Activated CD8-positive, alpha-beta memory T cell treated with anti-CD3 and anti-CD28 coated beads, Interleukin-2, amount 50 U/mL, for 24 hours (primary cell): Measurements from ENCODE around the gene MTARC2.

ENCODE experiments used
- DNase-seq: peaks from one replicate; pipeline ENCODE4 v3.0.0-alpha.2; 2020; ENCODE audit errors: extremely low read depth

Gene MTARC2

GRCh38 chr1:220769205-220769604 is 21.1 kb downstream of the MTARC2 start:
- no peak for DNase-seq

GRCh38 chr1:220770245-220770913 is 22.3 kb downstream of the MTARC2 start:
- no peak for DNase-seq

- DNase-seq = no peak
These were observed 24.7 kb downstream of the MTARC2 start for GRCh38 chr1:220772846-220773245.

GRCh38 chr1:220775240-220775853 is 27.2 kb downstream of the MTARC2 start:
- DNase-seq = no peak

GRCh38 chr1:220776254-220776653 is 28.1 kb downstream of the MTARC2 start:
- no peak for DNase-seq

- no peak for DNase-seq
These were observed 28.7 kb downstream of the MTARC2 start for GRCh38 chr1:220776720-220777326.

- no peak for DNase-seq
These were observed 35.3 kb downstream of the MTARC2 start for GRCh38 chr1:220783453-220783852.

- DNase-seq = no peak
These were observed 36.6 kb downstream of the MTARC2 start for GRCh38 chr1:220784751-220785150.

- DNase-seq = no peak
These were observed 37.3 kb downstream of the MTARC2 start for GRCh38 chr1:220785166-220786056.

- no peak for DNase-seq
These were observed 37.9 kb downstream of the MTARC2 start for GRCh38 chr1:220786057-220786336.

GRCh38 chr1:220786337-220787068 is 38.4 kb downstream of the MTARC2 start, which contains the start of gene MTARC1:
Gene MTARC1 (plus strand): TSS chr1:220786913. CDS start chr1:220786945, 32 bp downstream.
- no peak for DNase-seq

GRCh38 chr1:220787069-220787619 is 39.0 kb downstream of the MTARC2 start:
- DNase-seq = no peak

GRCh38 chr1:220788900-220789299 is 40.8 kb downstream of the MTARC2 start:
- DNase-seq = no peak

GRCh38 chr1:220789532-220790147 is 41.5 kb downstream of the MTARC2 start:
- no peak for DNase-seq

GRCh38 chr1:220791285-220791684 is 43.2 kb downstream of the MTARC2 start:
- no peak for DNase-seq

GRCh38 chr1:220791956-220792355 is 43.8 kb downstream of the MTARC2 start:
- DNase-seq = no peak

GRCh38 chr1:220796530-220796929 is 48.4 kb downstream of the MTARC2 start:
- DNase-seq = no peak

- DNase-seq = no peak
These were observed 48.9 kb downstream of the MTARC2 start for GRCh38 chr1:220797044-220797443.

GRCh38 chr1:220797553-220797952 is 49.4 kb downstream of the MTARC2 start:
- no peak for DNase-seq

GRCh38 chr1:220798338-220798737 is 50.2 kb downstream of the MTARC2 start:
- no peak for DNase-seq

GRCh38 chr1:220800262-220800661 is 52.1 kb downstream of the MTARC2 start:
- DNase-seq = no peak
